Activated CD4-positive, alpha-beta T cell treated with anti-CD3 and anti-CD28 coated beads for 36 hours (primary cell): ENCODE measurements around the gene CENPV. TPM values are rescaled to one million over a fixed set of nuclear protein-coding genes. Genes with fewer than 3 reads are reported as not detected.

Source experiments
- ATAC-seq: fragments of 200-7000 bp; cut with Tn5 transposase; one replicate; pipeline ENCODE4 v1.10.0; 2021; ENCODE audit warnings: mild to moderate bottlenecking, moderate library complexity
- CTCF ChIA-PET: fragments of 350-600 bp; sonication (Branson Sonifier 250); formaldehyde crosslinking; loops from one replicate; lab custom pipeline; 2021; ENCODE audit warnings: antibody characterized with exemption; lab: Charles Lee
- POLR2A ChIA-PET: fragments of 350-600 bp; sonication (Branson Sonifier 250); formaldehyde crosslinking; loops from one replicate; lab custom pipeline; 2021; ENCODE audit warnings: antibody characterized with exemption, inconsistent platforms; lab: Charles Lee
- DNase-seq: peaks from one replicate; pipeline ENCODE4 v3.0.0-alpha.2; 2020
- H3K27ac Mint-ChIP-seq: one replicate; pipeline ENCODE4 v1.8.0; 2021; ENCODE audit warnings: mixed read lengths
- H3K27me3 Mint-ChIP-seq: one replicate; pipeline ENCODE4 v1.8.0; 2021; ENCODE audit warnings: mixed read lengths
- H3K36me3 Mint-ChIP-seq: one replicate; pipeline ENCODE4 v1.8.0; 2021; ENCODE audit warnings: low read depth, mixed read lengths
- H3K4me1 Mint-ChIP-seq: one replicate; pipeline ENCODE4 v1.8.0; 2021; ENCODE audit warnings: mixed read lengths
- H3K4me3 Mint-ChIP-seq: one replicate; pipeline ENCODE4 v1.8.0; 2021; ENCODE audit warnings: mild to moderate bottlenecking, moderate library complexity, mixed read lengths
- H3K9me3 Mint-ChIP-seq: one replicate; pipeline ENCODE4 v1.8.0; 2021; ENCODE audit warnings: low read depth, mixed read lengths
- intact Hi-C, 2 experiments: fragments of 100-400 bp; cut with DNase I in 1 of 2; cut with micrococcal nuclease in 1 of 2; formaldehyde crosslinking; loops; one replicate each; pipeline versions ENCODE4 v1.14.2 to v1.15.1; 2022 to 2024; cut with DNase I, micrococcal nuclease
- total RNA-seq, 2 experiments: library from RNA; stranded (reverse); gene quantifications; one replicate each; pipeline ENCODE4 v1.2.3, GENCODE V29; 2021

The CENPV gene
- total RNA-seq, 2 experiments from 2014 or later, result 100 to 132 TPM

- no peaks in the 10 kb centered on the region for H3K36me3 Mint-ChIP-seq
- POLR2A ChIA-PET, result no interaction called here
- no peak overlapping the region for H3K27ac Mint-ChIP-seq
- intact Hi-C loops, result loop anchor here in 1 of 2 experiments (5.0 to 10.0 kb wide), 2 partner anchors 53 to 75 kb away; partner anchors contain the start of gene TRPV2
- H3K9me3 Mint-ChIP-seq, result no peaks in the 10 kb centered on the region
- no peaks in the 10 kb centered on the region for H3K27me3 Mint-ChIP-seq
- ATAC-seq (peak; percentile 23), DNase-seq (no peak)
- CTCF ChIA-PET, result interaction anchor here (2.8 to 5.2 kb wide), 3 partner anchors 12 to 160 kb away, joined by 8 to 69 read pairs (median 24); no protein-coding TSS in a partner anchor
- H3K4me3 Mint-ChIP-seq, result no peak overlapping the region
- H3K4me1 Mint-ChIP-seq, result no peaks in the 10 kb centered on the region
Measured at GRCh38 chr17:16361874-16362273, 8.6 kb upstream of the CENPV start.

- H3K27ac Mint-ChIP-seq, result no peak overlapping the region
- no peaks in the 10 kb centered on the region for H3K27me3 Mint-ChIP-seq
- CTCF ChIA-PET, result interaction anchor here (1.2 kb wide), 1 partner anchor 163 kb away, joined by 4 read pairs; no protein-coding TSS in a partner anchor
- H3K4me3 Mint-ChIP-seq, result no peak overlapping the region
- no peaks in the 10 kb centered on the region for H3K9me3 Mint-ChIP-seq
- POLR2A ChIA-PET, result no interaction called here
- no peaks in the 10 kb centered on the region for H3K36me3 Mint-ChIP-seq
- intact Hi-C loops, result no loop called here
- H3K4me1 Mint-ChIP-seq, result peaks cover 5% of the 10 kb centered on the region
- DNase-seq (no peak), ATAC-seq (no peak)
Measured at GRCh38 chr17:16358394-16358793, 5.1 kb upstream of the CENPV start.

GRCh38 chr17:16354585-16354984, 1.3 kb upstream of the CENPV start:
- ChIA-PET CTCF (interaction anchor here (0.6 to 7.4 kb wide), 2 partner anchors 10 to 165 kb away, joined by 3 to 64 read pairs; no protein-coding TSS in a partner anchor), POLR2A (no interaction called here)
- ATAC-seq (no peak), DNase-seq (no peak)
- Mint-ChIP-seq H3K27me3 (no peaks in the 10 kb centered on the region), H3K36me3 (peaks cover 6% of the 10 kb centered on the region), H3K9me3 (no peaks in the 10 kb centered on the region), H3K4me3 (peak overlapping the region; percentile 69), H3K4me1 (peaks cover 20% of the 10 kb centered on the region), H3K27ac (no peak overlapping the region)
- intact Hi-C loops, result loop anchor here in 1 of 2 experiments (5.0 kb wide), 1 partner anchor 67 kb away; no protein-coding TSS in a partner anchor

GRCh38 chr17:16352667-16353316, 477 bp downstream of the CENPV start:
- Mint-ChIP-seq H3K36me3 (peaks cover 14% of the 10 kb centered on the region), H3K27me3 (no peaks in the 10 kb centered on the region), H3K4me1 (peaks cover 22% of the 10 kb centered on the region), H3K27ac (peak overlapping the region; percentile 84), H3K9me3 (no peaks in the 10 kb centered on the region), H3K4me3 (peak overlapping the region; percentile 97)
- ChIA-PET POLR2A (interaction anchor here (0.6 to 1.6 kb wide), 5 partner anchors 28 to 337 kb away, joined by 3 to 9 read pairs (median 5); partner anchors contain the start of genes CCDC144A and UBB), CTCF (interaction anchor here (0.6 to 7.4 kb wide), 11 partner anchors 9 to 237 kb away, joined by 3 to 64 read pairs (median 3); no protein-coding TSS in a partner anchor)
- peak; percentile 62 for ATAC-seq
- intact Hi-C loops, result loop anchor here (1.0 to 5.0 kb wide), 8 partner anchors 28 to 183 kb away; partner anchors contain the start of gene PIGL (in 2 of the 2)
- peak; percentile 57 for DNase-seq

GRCh38 chr17:16352303-16352666, 984 bp downstream of the CENPV start:
- intact Hi-C loops, result loop anchor here (1.0 to 5.0 kb wide), 4 partner anchors 65 to 135 kb away; partner anchors contain the start of gene PIGL (in 2 of the 2)
- ChIA-PET CTCF (interaction anchor here (0.9 to 7.4 kb wide), 7 partner anchors 9 to 237 kb away, joined by 3 to 64 read pairs (median 3); no protein-coding TSS in a partner anchor), POLR2A (interaction anchor here (1.1 to 1.2 kb wide), 2 partner anchors 89 to 338 kb away, joined by 3 read pairs; partner anchors contain the start of gene CCDC144A)
- peak; percentile 50 for ATAC-seq
- peak; percentile 70 for DNase-seq
- Mint-ChIP-seq H3K9me3 (no peaks in the 10 kb centered on the region), H3K27ac (peak overlapping the region; percentile 84), H3K4me3 (peak overlapping the region; percentile 97), H3K4me1 (peaks cover 22% of the 10 kb centered on the region), H3K27me3 (no peaks in the 10 kb centered on the region), H3K36me3 (peaks cover 17% of the 10 kb centered on the region)

GRCh38 chr17:16351831-16352230, 1.4 kb downstream of the CENPV start:
- Mint-ChIP-seq H3K27me3 (no peaks in the 10 kb centered on the region), H3K4me3 (peak overlapping the region; percentile 97), H3K9me3 (no peaks in the 10 kb centered on the region), H3K4me1 (peaks cover 22% of the 10 kb centered on the region), H3K36me3 (peaks cover 22% of the 10 kb centered on the region), H3K27ac (peak overlapping the region; percentile 84)
- intact Hi-C loops, result loop anchor here (1.0 to 5.0 kb wide), 4 partner anchors 65 to 135 kb away; partner anchors contain the start of gene PIGL (in 2 of the 2)
- CTCF ChIA-PET, result interaction anchor here (0.9 to 7.4 kb wide), 6 partner anchors 9 to 238 kb away, joined by 3 to 64 read pairs (median 4); no protein-coding TSS in a partner anchor
- ATAC-seq (no peak), DNase-seq (no peak)
- POLR2A ChIA-PET, result no interaction called here

- Mint-ChIP-seq H3K36me3 (peaks cover 24% of the 10 kb centered on the region), H3K27me3 (no peaks in the 10 kb centered on the region), H3K27ac (peak overlapping the region; percentile 23), H3K4me3 (no peak overlapping the region), H3K9me3 (no peaks in the 10 kb centered on the region), H3K4me1 (peaks cover 22% of the 10 kb centered on the region)
- CTCF ChIA-PET, result interaction anchor here (0.7 to 7.4 kb wide), 3 partner anchors 15 to 569 kb away, joined by 3 to 64 read pairs (median 4); no protein-coding TSS in a partner anchor
- DNase-seq (peak; percentile 34), ATAC-seq (no peak)
- intact Hi-C loops, result no loop called here
- POLR2A ChIA-PET, result no interaction called here
Measured at GRCh38 chr17:16349431-16349830, 3.8 kb downstream of the CENPV start.

GRCh38 chr17:16348586-16348985, 4.7 kb downstream of the CENPV start:
- CTCF ChIA-PET, result no interaction called here
- DNase-seq (no peak), ATAC-seq (no peak)
- intact Hi-C loops, result no loop called here
- Mint-ChIP-seq H3K36me3 (peaks cover 32% of the 10 kb centered on the region), H3K9me3 (no peaks in the 10 kb centered on the region), H3K27me3 (no peaks in the 10 kb centered on the region), H3K4me3 (no peak overlapping the region), H3K4me1 (peaks cover 17% of the 10 kb centered on the region), H3K27ac (no peak overlapping the region)
- POLR2A ChIA-PET, result no interaction called here

GRCh38 chr17:16346721-16347271, 6.5 kb downstream of the CENPV start:
- ChIA-PET CTCF (interaction anchor here (1.1 kb wide), 1 partner anchor 17 kb away, joined by 3 read pairs; no protein-coding TSS in a partner anchor), POLR2A (no interaction called here)
- intact Hi-C loops, result no loop called here
- Mint-ChIP-seq H3K27ac (no peak overlapping the region), H3K9me3 (no peaks in the 10 kb centered on the region), H3K4me1 (peaks cover 13% of the 10 kb centered on the region), H3K27me3 (no peaks in the 10 kb centered on the region), H3K36me3 (peaks cover 38% of the 10 kb centered on the region), H3K4me3 (no peak overlapping the region)
- ATAC-seq, result no peak
- no peak for DNase-seq

- Mint-ChIP-seq H3K36me3 (peaks cover 37% of the 10 kb centered on the region), H3K27ac (no peak overlapping the region), H3K4me1 (peaks cover 4% of the 10 kb centered on the region), H3K9me3 (no peaks in the 10 kb centered on the region), H3K4me3 (no peak overlapping the region), H3K27me3 (no peaks in the 10 kb centered on the region)
- intact Hi-C loops, result no loop called here
- CTCF ChIA-PET, result no interaction called here
- no peak for DNase-seq
- POLR2A ChIA-PET, result no interaction called here
- ATAC-seq, result no peak
Measured at GRCh38 chr17:16345565-16345964, 7.7 kb downstream of the CENPV start.

GRCh38 chr17:16343569-16343968, 9.7 kb downstream of the CENPV start:
- Mint-ChIP-seq H3K36me3 (peaks cover 28% of the 10 kb centered on the region), H3K9me3 (no peaks in the 10 kb centered on the region), H3K4me3 (no peak overlapping the region), H3K4me1 (no peaks in the 10 kb centered on the region), H3K27me3 (no peaks in the 10 kb centered on the region), H3K27ac (no peak overlapping the region)
- ChIA-PET POLR2A (no interaction called here), CTCF (interaction anchor here (0.8 to 1.4 kb wide), 3 partner anchors 9 to 19 kb away, joined by 3 to 5 read pairs (median 4); partner anchors contain the start of gene CENPV)
- ATAC-seq, result no peak
- DNase-seq, result no peak
- intact Hi-C loops, result no loop called here
